ENCODE data around the gene ZSCAN16. TPM values are rescaled to one million over a fixed set of nuclear protein-coding genes. Genes with fewer than 3 reads are reported as not detected.
A peak's percentile ranks its signal among the peaks of the same experiment; 100 is the strongest.
"Not testable (repeated sequence)": the region's sequence is repeated elsewhere in the genome, so short reads cannot be mapped to it uniquely, and the experiment has no call there.

The ZSCAN16 gene
- total RNA-seq, 2 experiments from 2014 or later, result 6.9 to 8.6 TPM

GRCh38 chr6:28105245-28105639 lies 19.2 kb upstream of the ZSCAN16 start:
- DNase-seq (no peak), ATAC-seq (ENCODE audit: low read depth) (no peak)
- peak overlapping the region; percentile 80 for H3K27ac Mint-ChIP-seq
- H3K36me3 Mint-ChIP-seq, result peaks cover 2% of the 10 kb centered on the region
- peaks cover 4% of the 10 kb centered on the region for H3K9me3 Mint-ChIP-seq
- H3K4me1 Mint-ChIP-seq, result peaks cover 10% of the 10 kb centered on the region
- peak overlapping the region; percentile 88 for H3K4me3 Mint-ChIP-seq
- POLR2A ChIA-PET, result interaction anchor here (0.6 to 2.3 kb wide), 10 partner anchors 12 to 298 kb away, joined by 3 to 16 read pairs (median 4); partner anchors contain the start of genes ZKSCAN3, ZKSCAN8 and ZSCAN16
- peaks cover 11% of the 10 kb centered on the region for H3K27me3 Mint-ChIP-seq

- POLR2A ChIA-PET, result no interaction called here
- DNase-seq, result no peak
- peaks cover 2% of the 10 kb centered on the region for H3K36me3 Mint-ChIP-seq
- peaks cover 10% of the 10 kb centered on the region for H3K4me1 Mint-ChIP-seq
- no peak overlapping the region for H3K4me3 Mint-ChIP-seq
- H3K27me3 Mint-ChIP-seq, result no peaks in the 10 kb centered on the region
- H3K27ac Mint-ChIP-seq, result no peak overlapping the region
- ATAC-seq (ENCODE audit: low read depth), result no peak
- H3K9me3 Mint-ChIP-seq, result no peaks in the 10 kb centered on the region
Measured at GRCh38 chr6:28107506-28107905, 16.9 kb upstream of the ZSCAN16 start.

DNA sequence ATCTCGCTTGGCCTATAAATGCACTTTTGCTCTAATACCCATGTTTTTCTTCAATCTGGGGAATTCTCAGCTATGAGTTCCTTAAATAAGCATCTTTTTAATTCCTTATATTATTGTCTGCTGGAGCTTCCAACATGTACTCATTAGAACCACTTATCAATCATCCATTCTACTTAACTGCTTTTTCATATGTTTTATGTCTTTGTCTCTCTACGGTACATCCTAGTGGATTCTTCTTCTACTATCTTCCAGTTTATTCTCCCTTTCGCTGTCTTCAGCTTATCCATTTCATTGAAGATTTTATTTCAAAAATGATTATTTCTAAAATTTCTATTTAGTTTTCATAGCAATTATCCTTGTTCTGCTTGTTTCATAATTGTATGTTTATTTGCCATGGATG lies 12.4 kb upstream of the ZSCAN16 start:
- POLR2A ChIA-PET, result no interaction called here
- Mint-ChIP-seq H3K4me3 (no peak overlapping the region), H3K36me3 (peaks cover 16% of the 10 kb centered on the region), H3K27ac (no peak overlapping the region), H3K4me1 (no peaks in the 10 kb centered on the region), H3K27me3 (no peaks in the 10 kb centered on the region), H3K9me3 (no peaks in the 10 kb centered on the region)
- DNase-seq, result no peak
- ATAC-seq (ENCODE audit: low read depth), result no peak

GRCh38 chr6:28115799-28116198 lies 8.6 kb upstream of the ZSCAN16 start:
- no peak for ATAC-seq (ENCODE audit: low read depth)
- DNase-seq, result no peak
- Mint-ChIP-seq H3K36me3 (peaks cover 31% of the 10 kb centered on the region), H3K4me1 (no peaks in the 10 kb centered on the region), H3K27me3 (no peaks in the 10 kb centered on the region), H3K9me3 (no peaks in the 10 kb centered on the region), H3K27ac (no peak overlapping the region), H3K4me3 (no peak overlapping the region)
- POLR2A ChIA-PET, result no interaction called here

DNA sequence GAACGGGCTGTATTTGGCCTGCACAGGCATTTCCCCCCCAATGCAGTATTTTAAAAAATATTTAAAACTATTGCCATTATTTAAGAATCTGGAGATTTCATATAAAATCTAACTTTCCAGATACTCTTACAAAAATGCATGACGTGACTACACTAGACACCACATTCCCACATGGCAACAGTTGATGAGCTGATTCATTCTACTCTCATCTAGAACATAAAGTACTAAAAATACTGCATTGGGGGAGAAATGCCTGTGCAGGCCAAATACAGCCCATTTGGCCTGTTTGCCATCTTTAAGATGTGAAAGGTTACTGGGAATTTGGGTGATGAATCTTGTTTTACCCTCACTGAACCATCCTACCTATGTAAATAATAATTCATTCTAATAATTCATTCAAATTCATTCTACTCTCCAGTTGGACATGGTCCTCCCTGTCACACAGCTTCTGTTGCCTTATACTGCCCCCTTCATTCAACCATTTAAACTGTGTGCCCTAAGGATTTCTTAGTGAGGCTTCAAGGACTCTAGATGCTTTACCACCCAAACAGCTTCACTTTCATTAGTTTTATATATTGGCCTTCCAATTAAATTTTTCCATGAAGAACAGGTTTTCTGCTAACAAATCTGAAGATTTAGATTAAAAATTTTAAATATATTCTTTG lies 6.9 kb upstream of the ZSCAN16 start:
- ATAC-seq (ENCODE audit: low read depth) (no peak), DNase-seq (no peak)
- no peaks in the 10 kb centered on the region for H3K27me3 Mint-ChIP-seq
- no peak overlapping the region for H3K4me3 Mint-ChIP-seq
- no peaks in the 10 kb centered on the region for H3K9me3 Mint-ChIP-seq
- H3K4me1 Mint-ChIP-seq, result no peaks in the 10 kb centered on the region
- POLR2A ChIA-PET, result interaction anchor here (1.0 kb wide), 1 partner anchor 13 kb away, joined by 3 read pairs; no protein-coding TSS in a partner anchor
- peaks cover 37% of the 10 kb centered on the region for H3K36me3 Mint-ChIP-seq
- no peak overlapping the region for H3K27ac Mint-ChIP-seq

DNA sequence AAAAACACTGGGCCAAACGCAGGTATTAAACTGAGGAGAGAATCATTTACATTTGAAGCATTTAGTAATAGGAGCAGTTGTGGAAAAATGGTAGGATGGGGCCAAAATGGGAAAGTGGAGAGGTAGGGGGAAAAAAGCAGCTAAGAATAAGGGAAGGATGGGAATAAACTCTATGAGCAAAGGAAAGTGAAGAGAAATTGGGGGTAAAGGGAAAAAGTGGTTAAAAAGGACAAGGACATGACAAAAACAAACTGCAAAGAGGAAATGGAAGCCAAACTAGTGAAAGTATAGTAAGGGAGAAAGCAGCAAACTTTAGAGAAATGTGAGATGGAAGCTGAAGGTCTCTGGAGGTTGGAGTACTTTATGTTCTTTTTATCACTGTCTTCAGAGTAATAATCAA lies 6.2 kb upstream of the ZSCAN16 start:
- DNase-seq (no peak), ATAC-seq (ENCODE audit: low read depth) (no peak)
- Mint-ChIP-seq H3K27ac (no peak overlapping the region), H3K4me3 (no peak overlapping the region), H3K27me3 (no peaks in the 10 kb centered on the region), H3K9me3 (no peaks in the 10 kb centered on the region), H3K36me3 (peaks cover 40% of the 10 kb centered on the region), H3K4me1 (peaks cover under 1% of the 10 kb centered on the region)
- POLR2A ChIA-PET, result interaction anchor here (1.0 kb wide), 1 partner anchor 13 kb away, joined by 3 read pairs; no protein-coding TSS in a partner anchor

GRCh38 chr6:28121876-28122275 lies 2.5 kb upstream of the ZSCAN16 start:
- POLR2A ChIA-PET, result no interaction called here
- ATAC-seq (ENCODE audit: low read depth), result no peak
- peaks cover 30% of the 10 kb centered on the region for H3K36me3 Mint-ChIP-seq
- H3K27ac Mint-ChIP-seq, result no peak overlapping the region
- H3K27me3 Mint-ChIP-seq, result no peaks in the 10 kb centered on the region
- H3K4me3 Mint-ChIP-seq, result no peak overlapping the region
- no peak for DNase-seq
- H3K4me1 Mint-ChIP-seq, result peaks cover 29% of the 10 kb centered on the region
- H3K9me3 Mint-ChIP-seq, result no peaks in the 10 kb centered on the region

GRCh38 chr6:28122283-28122682 lies 2.1 kb upstream of the ZSCAN16 start:
- POLR2A ChIA-PET; H3K9me3 Mint-ChIP-seq; H3K4me3 Mint-ChIP-seq; DNase-seq; H3K27me3 Mint-ChIP-seq; ATAC-seq (ENCODE audit: low read depth); H3K27ac Mint-ChIP-seq: not testable (repeated sequence)
- Mint-ChIP-seq H3K36me3 (peaks cover 30% of the 10 kb centered on the region), H3K4me1 (peaks cover 29% of the 10 kb centered on the region)

DNA sequence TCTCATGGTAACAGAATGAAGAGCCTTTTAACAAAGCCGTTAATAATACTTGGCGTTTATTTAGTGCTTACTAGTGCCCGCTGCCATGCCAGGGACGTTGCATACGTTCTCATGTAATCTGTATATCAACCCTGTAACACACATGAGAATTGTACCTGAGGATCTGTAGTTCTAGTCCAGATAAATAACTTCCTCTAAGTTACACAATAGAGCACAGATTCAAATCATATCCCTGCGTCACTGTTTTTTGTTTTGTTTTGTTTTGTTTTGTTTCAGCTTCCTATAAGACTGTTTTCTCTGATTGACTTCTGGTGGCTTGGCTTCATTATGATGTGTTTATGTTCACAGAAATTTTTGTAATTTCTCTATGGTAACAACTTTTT lies 553 bp downstream of the ZSCAN16 start:
- POLR2A ChIA-PET, result interaction anchor here (1.0 to 2.3 kb wide), 8 partner anchors 9 to 232 kb away, joined by 3 to 19 read pairs (median 4); partner anchors contain the start of genes ZKSCAN4 and ZKSCAN8
- Mint-ChIP-seq H3K27ac (peak overlapping the region; percentile 89), H3K4me3 (peak overlapping the region; percentile 94), H3K9me3 (no peaks in the 10 kb centered on the region), H3K36me3 (peaks cover 38% of the 10 kb centered on the region), H3K27me3 (no peaks in the 10 kb centered on the region), H3K4me1 (peaks cover 41% of the 10 kb centered on the region)
- ATAC-seq (ENCODE audit: low read depth) (peak; percentile 14), DNase-seq (no peak)

DNA sequence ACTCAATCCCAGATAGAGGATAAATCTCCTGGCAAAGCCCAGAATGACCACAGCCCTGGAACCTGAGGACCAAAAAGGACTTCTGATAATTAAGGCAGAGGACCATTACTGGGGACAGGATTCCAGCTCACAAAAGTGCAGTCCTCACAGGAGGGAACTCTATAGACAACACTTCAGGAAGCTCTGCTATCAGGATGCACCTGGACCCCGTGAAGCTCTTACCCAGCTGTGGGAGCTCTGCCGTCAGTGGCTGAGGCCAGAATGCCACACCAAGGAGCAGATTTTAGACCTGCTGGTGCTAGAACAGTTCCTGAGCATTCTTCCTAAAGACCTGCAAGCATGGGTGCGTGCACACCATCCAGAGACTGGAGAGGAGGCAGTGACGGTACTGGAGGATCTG lies 992 bp downstream of the ZSCAN16 start:
- Mint-ChIP-seq H3K36me3 (peaks cover 36% of the 10 kb centered on the region), H3K27ac (peak overlapping the region; percentile 89), H3K4me1 (peaks cover 41% of the 10 kb centered on the region), H3K27me3 (no peaks in the 10 kb centered on the region), H3K4me3 (peak overlapping the region; percentile 94), H3K9me3 (no peaks in the 10 kb centered on the region)
- POLR2A ChIA-PET, result interaction anchor here (1.0 to 2.3 kb wide), 7 partner anchors 8 to 232 kb away, joined by 3 to 19 read pairs (median 5); partner anchors contain the start of gene ZKSCAN8
- ATAC-seq (ENCODE audit: low read depth) (no peak), DNase-seq (no peak)

DNA sequence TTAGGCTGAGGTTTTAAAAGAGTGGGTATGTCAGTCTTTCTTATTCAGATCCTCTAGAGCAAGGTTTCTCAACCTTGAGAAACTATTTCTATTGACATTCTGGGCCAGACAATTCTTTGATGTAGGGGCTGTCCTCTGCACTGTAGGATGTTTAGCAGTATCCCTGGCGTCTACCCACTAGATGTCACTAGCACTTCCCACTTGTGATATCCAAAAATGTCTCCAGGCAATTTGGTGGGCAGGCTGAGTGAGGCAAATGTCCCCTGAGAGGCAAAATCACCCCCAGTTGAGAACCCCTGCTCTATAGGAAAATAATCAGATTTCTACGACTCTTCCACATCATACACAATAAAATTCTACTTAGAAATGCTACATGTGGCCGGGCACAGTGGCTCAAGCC lies 9.6 kb downstream of the ZSCAN16 start:
- POLR2A ChIA-PET, result interaction anchor here (1.0 kb wide), 1 partner anchor 9 kb away, joined by 4 read pairs; the partner anchor contains the start of gene ZSCAN16
- Mint-ChIP-seq H3K27ac (no peak overlapping the region), H3K27me3 (no peaks in the 10 kb centered on the region), H3K4me1 (peaks cover 45% of the 10 kb centered on the region), H3K4me3 (no peak overlapping the region), H3K9me3 (no peaks in the 10 kb centered on the region), H3K36me3 (peaks cover 26% of the 10 kb centered on the region)
- DNase-seq (no peak), ATAC-seq (ENCODE audit: low read depth) (no peak)

- ATAC-seq (ENCODE audit: low read depth), result no peak
- no peaks in the 10 kb centered on the region for H3K9me3 Mint-ChIP-seq
- H3K27me3 Mint-ChIP-seq, result no peaks in the 10 kb centered on the region
- POLR2A ChIA-PET, result interaction anchor here (0.6 kb wide), 1 partner anchor 215 kb away, joined by 3 read pairs; the partner anchor contains the start of gene ZKSCAN3
- H3K4me3 Mint-ChIP-seq, result no peak overlapping the region
- no peak overlapping the region for H3K27ac Mint-ChIP-seq
- peaks cover 40% of the 10 kb centered on the region for H3K4me1 Mint-ChIP-seq
- H3K36me3 Mint-ChIP-seq, result peaks cover 19% of the 10 kb centered on the region
- no peak for DNase-seq
Measured at GRCh38 chr6:28134716-28135115, 10.3 kb downstream of the ZSCAN16 start.

- DNase-seq (no peak), ATAC-seq (ENCODE audit: low read depth) (no peak)
- peak overlapping the region; percentile 93 for H3K4me3 Mint-ChIP-seq
- H3K27ac Mint-ChIP-seq, result peak overlapping the region; percentile 95
- H3K9me3 Mint-ChIP-seq, result no peaks in the 10 kb centered on the region
- POLR2A ChIA-PET, result interaction anchor here (0.6 to 1.3 kb wide), 2 partner anchors 31 to 264 kb away, joined by 4 read pairs; no protein-coding TSS in a partner anchor
- peaks cover 14% of the 10 kb centered on the region for H3K36me3 Mint-ChIP-seq
- peaks cover 44% of the 10 kb centered on the region for H3K4me1 Mint-ChIP-seq
- no peaks in the 10 kb centered on the region for H3K27me3 Mint-ChIP-seq
Measured at GRCh38 chr6:28135393-28135792, 11.0 kb downstream of the ZSCAN16 start.

All from activated naive CD8-positive, alpha-beta T cell treated with anti-CD3 and anti-CD28 coated beads, Interleukin-2, amount 10 ng/mL, durations not matched to agents 7 days and 5 days (primary cell).